HEK293T (cell line): Measurements from ENCODE around the gene JAML.

Experiments used
- CTCF ChIA-PET: fragments of 350-600 bp; formaldehyde crosslinking; extraction: SDS; loops from one replicate; lab custom pipeline; 2021; ENCODE audit warnings: antibody characterized with exemption, inconsistent platforms; lab: Yijun Ruan, JAX
- POLR2A ChIA-PET: fragments of 350-600 bp; formaldehyde crosslinking; extraction: SDS; loops from one replicate; lab custom pipeline; 2020; ENCODE audit warnings: antibody characterized with exemption, inconsistent platforms; lab: Yijun Ruan, JAX
- DNase-seq: peaks from one replicate; pipeline ENCODE4 v3.0.0; 2012; ENCODE audit warnings: mixed read lengths; ENCODE audit errors: extremely low spot score
- ARNT ChIP-seq: fragments of 450-650 bp; IDR thresholded peaks from 2 replicates; pipeline ENCODE4 v1.6.1; 2017; ENCODE audit warnings: mild to moderate bottlenecking
- BHLHE40 ChIP-seq: fragments of 450-650 bp; IDR thresholded peaks from 2 replicates; pipeline ENCODE4 v1.6.1; 2016; ENCODE audit warnings: mild to moderate bottlenecking, moderate library complexity, borderline replicate concordance
- CTBP1 ChIP-seq: fragments of 450-650 bp; IDR thresholded peaks from 2 replicates; pipeline ENCODE4 v1.6.1; 2016; ENCODE audit warnings: borderline replicate concordance
- ELF4 ChIP-seq: fragments of 450-650 bp; IDR thresholded peaks from 2 replicates; pipeline ENCODE4 v1.6.1; 2017; ENCODE audit warnings: antibody characterized with exemption
- FOXA1 ChIP-seq: fragments of 450-650 bp; IDR thresholded peaks from 2 replicates; pipeline ENCODE4 v1.6.1; 2016; ENCODE audit warnings: mild to moderate bottlenecking
- FOXK2 ChIP-seq: fragments of 450-650 bp; IDR thresholded peaks from 2 replicates; pipeline ENCODE4 v1.6.1; 2016; ENCODE audit warnings: mild to moderate bottlenecking
- FOXM1 ChIP-seq: fragments of 450-650 bp; IDR thresholded peaks from 2 replicates; pipeline ENCODE4 v1.6.1; 2017; ENCODE audit warnings: mild to moderate bottlenecking, borderline replicate concordance
- HDGF ChIP-seq: fragments of 450-650 bp; IDR thresholded peaks from 2 replicates; pipeline ENCODE4 v1.6.1; 2017; ENCODE audit warnings: antibody characterized with exemption, borderline replicate concordance
- L3MBTL2 ChIP-seq: fragments of 450-650 bp; conservative IDR thresholded peaks from 2 replicates; pipeline ENCODE4 v1.6.1; 2016; ENCODE audit warnings: mild to moderate bottlenecking
- LEF1 ChIP-seq: fragments of 450-650 bp; IDR thresholded peaks from 2 replicates; pipeline ENCODE4 v1.6.1; 2017; ENCODE audit warnings: mild to moderate bottlenecking, borderline replicate concordance
- NFRKB ChIP-seq: fragments of 450-650 bp; IDR thresholded peaks from 2 replicates; pipeline ENCODE4 v1.6.1; 2016; ENCODE audit warnings: mild to moderate bottlenecking, moderate library complexity
- SP1 ChIP-seq: fragments of 450-650 bp; IDR thresholded peaks from 2 replicates; pipeline ENCODE4 v1.6.1; 2017
- SUZ12 ChIP-seq: fragments of 450-650 bp; IDR thresholded peaks from 2 replicates; pipeline ENCODE4 v1.6.1; 2016; ENCODE audit warnings: mild to moderate bottlenecking
- TARDBP ChIP-seq: fragments of 450-650 bp; IDR thresholded peaks from 2 replicates; pipeline ENCODE4 v1.6.1; 2016
- ZNF384 ChIP-seq: fragments of 450-650 bp; IDR thresholded peaks from 2 replicates; pipeline ENCODE4 v1.6.1; 2016
- TF ChIP-seq, protein P1 (sequence below): fragments of 450-650 bp; IDR thresholded peaks from 2 replicates; pipeline ENCODE4 v1.6.1; 2016

Gene JAML, protein sequence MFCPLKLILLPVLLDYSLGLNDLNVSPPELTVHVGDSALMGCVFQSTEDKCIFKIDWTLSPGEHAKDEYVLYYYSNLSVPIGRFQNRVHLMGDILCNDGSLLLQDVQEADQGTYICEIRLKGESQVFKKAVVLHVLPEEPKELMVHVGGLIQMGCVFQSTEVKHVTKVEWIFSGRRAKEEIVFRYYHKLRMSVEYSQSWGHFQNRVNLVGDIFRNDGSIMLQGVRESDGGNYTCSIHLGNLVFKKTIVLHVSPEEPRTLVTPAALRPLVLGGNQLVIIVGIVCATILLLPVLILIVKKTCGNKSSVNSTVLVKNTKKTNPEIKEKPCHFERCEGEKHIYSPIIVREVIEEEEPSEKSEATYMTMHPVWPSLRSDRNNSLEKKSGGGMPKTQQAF

DNA sequence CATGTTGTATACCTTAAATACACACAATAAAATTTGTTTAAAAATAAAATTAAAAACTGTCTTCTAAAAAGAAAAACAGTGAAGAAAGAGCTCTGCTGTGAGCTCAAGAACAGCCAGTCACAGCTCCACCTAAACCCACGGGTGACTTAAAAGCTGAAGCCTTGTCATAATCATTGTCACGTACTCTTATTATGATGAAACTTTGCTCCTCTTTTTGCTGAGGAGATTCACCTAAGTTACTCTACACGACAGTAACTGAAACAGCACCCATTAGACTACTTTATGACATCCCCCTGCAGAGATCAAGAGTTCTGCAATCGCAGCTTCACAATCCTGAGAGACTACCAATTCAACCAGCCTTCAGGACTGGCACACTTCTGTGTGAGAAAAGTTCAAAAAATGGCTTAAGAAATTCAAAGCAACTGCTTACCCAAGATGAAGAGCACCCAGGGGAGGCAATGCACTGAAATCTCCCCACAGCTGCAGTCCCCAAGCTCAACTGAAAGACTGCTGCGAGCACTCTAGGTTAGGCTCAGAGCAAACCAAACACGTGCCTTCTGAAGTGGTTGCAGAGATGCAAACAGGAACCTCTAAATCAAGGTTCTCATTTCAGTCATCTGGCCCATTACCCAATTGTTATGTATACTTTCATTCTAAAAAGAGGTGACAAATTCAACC is at the start of gene JAML:
Gene JAML (minus strand): TSS at position 501 of the 678 bp plus-strand sequence. CDS start 10,145 bp downstream, outside the sequence.
- DNase-seq = no peak
- POLR2A ChIA-PET = no interaction called here
- CTCF ChIA-PET = interaction anchor here (0.6 kb wide), 1 partner anchor 71 kb away, joined by 3 read pairs; no protein-coding TSS in a partner anchor
- TF ChIP-seq ARNT = no peak

DNA sequence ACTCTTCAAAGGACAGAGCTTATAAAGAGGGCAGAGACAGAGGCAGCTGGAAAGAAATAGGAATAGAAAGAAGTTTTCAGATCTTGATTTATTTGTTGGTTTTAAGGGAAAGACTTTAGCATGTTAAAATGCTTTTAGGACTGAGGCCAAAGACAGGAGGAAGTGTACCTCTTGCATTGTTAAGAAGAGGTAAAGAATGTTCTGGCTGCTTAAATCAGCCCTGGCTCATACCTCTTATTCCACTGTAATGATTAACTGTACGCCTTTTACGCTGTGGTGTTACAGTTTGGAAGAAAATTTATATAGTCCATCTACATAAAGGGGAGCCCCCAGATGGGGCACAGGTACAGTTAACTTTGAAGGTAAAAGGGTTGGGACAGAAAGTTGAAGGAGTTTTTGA is 49.4 kb upstream of the JAML start:
- ChIA-PET CTCF (no interaction called here), POLR2A (no interaction called here)
- DNase-seq = no peak
- TF ChIP-seq NFRKB = no peak
- TF ChIP-seq ZNF384 = no peak

DNA sequence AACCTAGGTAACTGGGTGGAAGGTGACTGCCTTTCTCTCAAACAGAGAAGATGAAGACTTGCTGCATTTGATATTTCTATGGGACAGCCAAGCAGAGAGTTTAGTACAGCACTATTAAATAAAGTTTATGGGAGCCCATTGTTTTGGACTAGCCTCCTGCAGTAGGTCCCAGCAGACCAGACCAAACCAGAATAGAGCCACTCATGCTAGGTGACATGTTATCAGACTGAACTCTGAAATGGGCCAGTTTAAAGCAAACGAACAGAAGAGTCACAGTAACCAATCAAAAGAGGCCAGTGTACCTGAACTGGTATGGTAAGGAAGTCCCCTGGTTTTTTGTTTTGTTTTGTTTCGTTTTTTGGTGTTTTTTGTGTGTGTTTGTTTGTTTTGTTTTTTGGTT is 47.2 kb upstream of the JAML start:
- ChIA-PET POLR2A (no interaction called here), CTCF (no interaction called here)
- TF ChIP-seq TARDBP (no peak), NFRKB (no peak), FOXM1 (no peak), FOXK2 (no peak), L3MBTL2 (no peak), LEF1 (no peak), ZNF384 (no peak), HDGF (no peak), ARNT (no peak), BHLHE40 (no peak), SP1 (no peak), SUZ12 (no peak)
- no peak for DNase-seq

DNA sequence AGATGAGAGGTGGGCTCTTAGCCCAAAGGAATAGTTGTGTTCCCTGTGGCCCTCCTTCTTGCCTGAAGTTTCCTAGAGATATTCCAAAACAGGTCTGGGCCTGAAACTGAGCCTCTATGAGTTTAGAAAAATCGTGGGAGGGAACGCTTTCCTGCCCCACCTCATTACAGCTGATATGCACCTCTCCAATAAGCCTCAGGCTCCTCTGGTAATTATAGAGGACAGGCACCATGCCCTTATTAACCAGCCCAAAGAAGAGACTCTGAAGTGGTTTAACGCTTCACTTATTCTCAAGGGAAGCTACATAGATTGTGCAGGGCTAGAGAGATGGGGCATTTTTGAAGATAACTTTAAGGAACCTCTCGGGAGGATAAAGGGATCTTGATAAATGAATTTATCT is 42.7 kb upstream of the JAML start:
- ChIA-PET POLR2A (interaction anchor here (1.0 kb wide), 1 partner anchor 16 kb away, joined by 4 read pairs; the partner anchor contains the start of gene MPZL3), CTCF (no interaction called here)
- TF ChIP-seq L3MBTL2 (no peak), HDGF (no peak), FOXA1 (no peak)
- DNase-seq = no peak

DNA sequence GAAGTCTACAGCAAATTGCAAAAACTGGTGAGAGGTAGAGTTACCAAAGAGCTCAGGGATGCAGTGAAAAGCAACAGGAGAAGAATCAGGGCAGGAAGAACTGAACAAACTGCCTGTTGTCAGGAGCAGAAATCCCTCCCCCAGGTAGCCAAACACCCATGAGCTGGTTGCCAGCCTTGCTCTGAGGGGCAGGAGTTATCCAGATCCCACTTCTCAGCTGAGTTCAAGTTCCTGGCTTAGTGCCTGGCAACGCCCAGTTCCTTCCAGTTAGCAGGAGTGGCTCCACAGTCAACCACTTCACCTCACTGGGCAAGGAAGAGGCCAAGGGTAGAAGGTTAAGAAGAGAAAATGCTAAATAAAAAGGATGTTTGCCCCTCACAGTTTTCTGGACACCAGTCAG is 41.1 kb upstream of the JAML start:
- TF ChIP-seq FOXA1 (no peak), FOXK2 (no peak), NFRKB (no peak)
- DNase-seq = no peak
- CTCF ChIA-PET = no interaction called here
- POLR2A ChIA-PET = no interaction called here

DNA sequence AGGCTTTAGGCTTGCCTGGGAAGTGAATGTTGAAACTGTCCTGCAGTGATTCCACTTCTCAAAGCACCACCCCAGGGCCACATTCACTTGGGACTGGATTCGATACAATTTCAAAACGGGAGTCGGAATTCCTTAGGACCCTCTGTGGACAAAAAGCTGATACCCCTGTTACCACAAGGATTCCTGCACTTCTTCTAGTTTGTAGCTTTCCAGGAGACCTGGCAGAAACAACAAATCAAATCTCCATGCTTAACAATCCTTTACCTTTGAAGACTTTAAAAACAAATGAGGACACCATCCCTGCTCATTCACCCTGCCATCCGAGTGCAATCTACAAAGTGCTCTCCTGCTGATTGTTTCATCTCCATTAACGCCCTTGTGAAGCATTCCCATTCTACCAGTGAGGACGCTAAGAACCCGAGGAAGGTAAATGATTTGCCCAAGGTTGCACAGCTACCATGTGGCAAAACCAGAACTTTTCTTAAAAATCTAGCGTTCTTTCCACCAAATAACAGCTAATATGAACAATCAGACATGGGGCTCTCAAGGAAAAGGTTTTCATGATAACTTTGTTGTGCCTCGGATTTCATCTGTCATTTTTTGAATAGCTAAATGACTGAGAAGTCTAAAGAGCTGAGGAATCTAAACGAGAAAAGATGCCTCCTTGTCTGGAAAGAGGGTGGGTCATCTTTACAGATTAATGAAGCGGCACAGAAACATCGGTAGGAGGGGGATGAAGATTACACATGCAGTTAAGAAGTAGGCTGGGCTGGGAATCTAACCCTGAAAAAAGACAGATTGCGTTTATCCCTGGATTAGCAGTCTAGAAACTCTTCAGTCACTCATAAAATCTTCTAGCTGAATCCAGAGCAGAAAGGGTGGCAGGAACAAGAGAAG is 40.0 kb upstream of the JAML start:
- no peak for DNase-seq

DNA sequence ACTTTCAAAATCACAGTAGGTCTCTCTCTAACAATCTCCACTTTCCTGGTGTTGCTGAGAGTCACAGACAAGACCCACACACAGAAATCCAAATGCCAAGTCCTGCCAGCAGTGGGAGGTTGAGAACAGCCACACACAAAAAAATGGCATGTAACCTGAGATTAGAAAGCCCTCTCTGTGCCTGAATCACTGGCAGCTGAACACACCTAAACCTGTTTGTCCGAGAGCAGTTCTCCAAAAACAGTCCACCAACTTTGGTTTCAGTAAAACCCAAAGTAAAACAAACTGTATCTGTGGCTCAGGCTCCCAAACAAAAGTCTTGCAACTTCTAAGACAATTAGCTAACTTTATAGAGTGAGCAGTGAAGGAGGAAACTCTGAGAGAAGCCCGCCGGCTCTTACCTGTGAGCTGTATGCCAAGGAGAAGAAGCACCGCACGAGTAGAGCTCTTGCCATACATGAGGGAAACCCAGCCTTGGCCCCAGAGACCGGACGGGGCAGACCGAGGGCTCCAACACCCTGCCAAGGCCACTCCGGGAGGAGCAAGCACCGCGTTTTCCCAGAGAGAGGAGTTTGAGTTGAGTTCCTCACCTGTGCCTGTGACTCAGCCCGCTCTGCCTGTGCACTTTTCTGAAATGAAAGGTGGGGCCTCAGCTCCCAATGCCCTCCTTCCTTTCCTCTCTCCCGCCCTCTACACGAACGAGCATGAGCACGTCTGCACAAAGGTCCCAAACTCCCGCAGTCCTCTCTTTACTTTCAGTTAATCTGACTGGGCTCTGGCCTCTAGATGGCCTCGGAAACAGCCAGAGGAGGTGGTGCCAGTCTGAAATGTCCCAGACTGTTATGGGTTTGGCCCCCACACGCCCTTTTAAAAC is 39.1 kb upstream of the JAML start, which contains the start of gene MPZL2:
Gene MPZL2 (minus strand): TSS at position 603 of the 874 bp plus-strand sequence. CDS start 144 bp downstream, at position 459.
- ChIA-PET CTCF (no interaction called here), POLR2A (no interaction called here)
- DNase-seq = no peak
- no peak for TF ChIP-seq FOXM1
- TF ChIP-seq ZNF384 = no peak
- TF ChIP-seq TARDBP = no peak
- TF ChIP-seq ARNT = no peak
- TF ChIP-seq LEF1 = no peak
- no peak for TF ChIP-seq BHLHE40
- TF ChIP-seq SUZ12 = no peak
- no peak for TF ChIP-seq CTBP1
- TF ChIP-seq, protein P1, sequence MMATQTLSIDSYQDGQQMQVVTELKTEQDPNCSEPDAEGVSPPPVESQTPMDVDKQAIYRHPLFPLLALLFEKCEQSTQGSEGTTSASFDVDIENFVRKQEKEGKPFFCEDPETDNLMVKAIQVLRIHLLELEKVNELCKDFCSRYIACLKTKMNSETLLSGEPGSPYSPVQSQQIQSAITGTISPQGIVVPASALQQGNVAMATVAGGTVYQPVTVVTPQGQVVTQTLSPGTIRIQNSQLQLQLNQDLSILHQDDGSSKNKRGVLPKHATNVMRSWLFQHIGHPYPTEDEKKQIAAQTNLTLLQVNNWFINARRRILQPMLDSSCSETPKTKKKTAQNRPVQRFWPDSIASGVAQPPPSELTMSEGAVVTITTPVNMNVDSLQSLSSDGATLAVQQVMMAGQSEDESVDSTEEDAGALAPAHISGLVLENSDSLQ = no peak
- TF ChIP-seq FOXA1 = no peak
- no peak for TF ChIP-seq HDGF
- TF ChIP-seq L3MBTL2 = no peak
- TF ChIP-seq NFRKB = no peak
- TF ChIP-seq FOXK2 = no peak
- no peak for TF ChIP-seq ELF4
- TF ChIP-seq SP1 = no peak

More for the DNA sequence above, 40.0 kb upstream of the JAML start:
- ChIA-PET CTCF (no interaction called here), POLR2A (no interaction called here)
- TF ChIP-seq BHLHE40 (no peak), FOXM1 (no peak), FOXK2 (no peak)
- TF ChIP-seq, protein P1 = no peak
